Kidney epithelial cell (primary cell): ENCODE measurements around the gene MACF1. TPM values are rescaled to one million over a fixed set of nuclear protein-coding genes. Genes with fewer than 3 reads are reported as not detected.

Experiments used
- DNase-seq: peaks from one replicate; pipeline ENCODE4 v3.0.0-alpha.2; 2010; ENCODE audit warnings: low read depth
- H3K27me3 ChIP-seq: 2 replicates; pipeline ENCODE4 v1.6.0; 2011; ENCODE audit warnings: low read length; ENCODE audit not compliant: control insufficient read depth, insufficient read depth
- H3K36me3 ChIP-seq: 2 replicates; pipeline ENCODE4 v1.5.1; 2011; ENCODE audit warnings: low read length; ENCODE audit not compliant: control insufficient read depth, insufficient read depth
- H3K4me3 ChIP-seq: 2 replicates; pipeline ENCODE4 v1.5.1; 2011; ENCODE audit warnings: low read depth, mild to moderate bottlenecking, control low read depth, low read length
- total RNA-seq: library from RNA; depleted of rRNA; stranded (reverse); fragments of >200 nt; gene quantifications from 2 replicates; pipeline ENCODE4 v1.2.3, GENCODE V29; 2015
- TF ChIP-seq, protein P1 (sequence below): IDR thresholded peaks from 2 replicates; pipeline ENCODE4 v1.5.1; 2011; ENCODE audit warnings: mild to moderate bottlenecking, moderate library complexity, low read length, control low read depth, inconsistent platforms; ENCODE audit not compliant: insufficient read depth, poor library complexity, severe bottlenecking

Gene MACF1
- total RNA-seq, 1 donor from 2014 or later, result 279 TPM

DNA sequence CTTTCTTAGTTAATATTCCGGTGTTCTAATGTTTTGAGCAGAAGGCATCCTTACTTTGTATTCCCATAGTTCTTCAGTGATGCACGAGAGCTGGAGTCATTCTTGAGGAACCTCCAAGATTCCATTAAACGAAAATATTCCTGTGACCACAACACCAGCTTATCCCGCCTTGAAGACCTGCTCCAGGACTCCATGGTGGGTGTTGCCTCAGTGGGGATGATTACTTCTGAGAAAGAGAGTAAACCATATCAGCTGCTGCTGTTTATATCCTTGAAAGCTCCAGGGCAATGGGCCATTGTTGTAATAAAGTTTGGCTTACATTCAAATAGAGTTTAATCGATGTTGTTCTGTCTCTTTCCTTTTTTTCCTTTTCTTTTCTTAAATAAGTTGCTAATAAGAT is 93.1 kb downstream of the MACF1 start:
- H3K36me3 ChIP-seq, result peaks cover 5% of the 10 kb centered on the region
- no peak for DNase-seq
- H3K4me3 ChIP-seq, result no peak overlapping the region
- H3K27me3 ChIP-seq, result no peaks in the 10 kb centered on the region
- TF ChIP-seq, protein P1, sequence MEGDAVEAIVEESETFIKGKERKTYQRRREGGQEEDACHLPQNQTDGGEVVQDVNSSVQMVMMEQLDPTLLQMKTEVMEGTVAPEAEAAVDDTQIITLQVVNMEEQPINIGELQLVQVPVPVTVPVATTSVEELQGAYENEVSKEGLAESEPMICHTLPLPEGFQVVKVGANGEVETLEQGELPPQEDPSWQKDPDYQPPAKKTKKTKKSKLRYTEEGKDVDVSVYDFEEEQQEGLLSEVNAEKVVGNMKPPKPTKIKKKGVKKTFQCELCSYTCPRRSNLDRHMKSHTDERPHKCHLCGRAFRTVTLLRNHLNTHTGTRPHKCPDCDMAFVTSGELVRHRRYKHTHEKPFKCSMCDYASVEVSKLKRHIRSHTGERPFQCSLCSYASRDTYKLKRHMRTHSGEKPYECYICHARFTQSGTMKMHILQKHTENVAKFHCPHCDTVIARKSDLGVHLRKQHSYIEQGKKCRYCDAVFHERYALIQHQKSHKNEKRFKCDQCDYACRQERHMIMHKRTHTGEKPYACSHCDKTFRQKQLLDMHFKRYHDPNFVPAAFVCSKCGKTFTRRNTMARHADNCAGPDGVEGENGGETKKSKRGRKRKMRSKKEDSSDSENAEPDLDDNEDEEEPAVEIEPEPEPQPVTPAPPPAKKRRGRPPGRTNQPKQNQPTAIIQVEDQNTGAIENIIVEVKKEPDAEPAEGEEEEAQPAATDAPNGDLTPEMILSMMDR, result no peak

DNA sequence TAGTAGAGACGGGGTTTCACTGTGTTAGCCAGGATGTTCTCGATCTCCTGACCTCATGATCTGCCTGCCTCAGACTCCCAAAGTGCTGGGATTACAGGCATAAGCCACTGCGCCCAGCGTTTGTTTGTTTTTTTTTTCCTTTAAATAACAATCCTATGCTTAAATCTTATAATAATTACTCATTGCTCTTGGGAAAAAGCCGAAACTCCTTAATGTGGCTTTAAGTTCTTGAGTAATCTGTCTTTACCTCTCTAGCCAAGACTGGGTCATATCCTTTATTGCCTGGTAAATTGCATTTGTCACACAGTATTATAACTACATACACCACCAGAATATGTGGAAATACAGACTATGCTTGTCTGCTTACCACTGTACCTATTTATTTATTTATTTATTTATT is 97.1 kb downstream of the MACF1 start:
- H3K36me3 ChIP-seq, result peaks cover 3% of the 10 kb centered on the region
- no peaks in the 10 kb centered on the region for H3K27me3 ChIP-seq
- DNase-seq, result no peak
- TF ChIP-seq, protein P1, result no peak
- H3K4me3 ChIP-seq, result no peak overlapping the region

DNA sequence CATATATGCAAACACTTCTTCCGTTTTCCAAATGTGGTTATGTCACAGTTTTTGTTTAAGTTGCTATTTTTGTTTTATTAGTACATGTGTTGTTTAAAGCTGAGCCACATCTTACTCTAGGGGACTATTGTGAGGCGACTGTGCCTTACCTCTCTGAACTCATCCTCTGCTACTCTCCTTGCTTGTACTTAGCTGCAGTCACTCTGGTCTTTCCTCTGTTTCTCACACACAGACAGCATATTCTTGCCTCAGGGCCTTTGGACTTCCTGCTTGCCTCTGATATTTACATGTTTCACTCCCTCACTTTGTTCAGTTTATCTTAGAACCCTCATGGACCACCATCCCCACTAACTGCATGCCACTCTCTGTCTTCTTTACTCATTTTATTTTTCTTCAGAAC is 101.1 kb downstream of the MACF1 start:
- DNase-seq, result no peak
- H3K4me3 ChIP-seq, result no peak overlapping the region
- H3K27me3 ChIP-seq, result no peaks in the 10 kb centered on the region
- peaks cover 3% of the 10 kb centered on the region for H3K36me3 ChIP-seq
- TF ChIP-seq, protein P1, result no peak

DNA sequence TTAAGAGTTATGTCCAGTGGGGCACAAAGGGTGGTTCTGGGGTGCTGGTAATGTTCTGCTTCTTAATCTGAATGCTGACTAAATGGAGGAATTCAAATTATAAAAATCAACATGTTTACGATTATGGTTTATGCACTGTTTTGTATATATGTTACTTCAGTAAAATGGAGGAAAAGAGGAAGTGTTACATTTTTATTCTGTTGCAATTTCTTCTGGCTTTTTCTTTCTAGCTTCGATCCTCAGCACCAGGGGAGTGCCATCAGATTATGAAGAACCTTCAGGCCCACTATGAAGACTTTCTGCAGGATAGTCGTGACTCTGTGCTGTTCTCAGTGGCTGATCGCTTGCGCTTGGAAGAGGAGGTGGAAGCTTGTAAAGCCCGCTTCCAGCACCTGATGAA is 105.5 kb downstream of the MACF1 start:
- peaks cover 2% of the 10 kb centered on the region for H3K36me3 ChIP-seq
- H3K27me3 ChIP-seq, result no peaks in the 10 kb centered on the region
- TF ChIP-seq, protein P1, result no peak
- no peak for DNase-seq
- no peak overlapping the region for H3K4me3 ChIP-seq

DNA sequence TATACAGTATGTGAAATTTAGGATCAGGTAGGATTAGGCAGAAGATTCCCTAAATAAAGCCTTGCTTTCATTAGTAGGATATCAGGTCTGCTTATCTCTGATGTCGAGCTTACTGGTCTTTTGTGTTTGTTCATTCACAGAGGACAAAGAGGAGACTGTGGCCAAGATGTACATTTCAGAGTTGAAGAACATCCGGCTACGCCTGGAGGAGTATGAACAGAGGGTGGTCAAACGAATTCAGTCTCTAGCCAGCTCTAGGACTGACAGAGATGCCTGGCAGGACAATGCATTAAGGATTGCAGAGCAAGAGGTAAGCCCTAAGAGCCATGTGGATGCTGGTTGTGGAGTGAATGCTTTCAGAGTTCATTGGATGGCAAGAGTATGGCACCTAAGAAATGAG is 106.2 kb downstream of the MACF1 start:
- H3K27me3 ChIP-seq, result no peaks in the 10 kb centered on the region
- DNase-seq, result no peak
- TF ChIP-seq, protein P1, result no peak
- peaks cover 2% of the 10 kb centered on the region for H3K36me3 ChIP-seq
- H3K4me3 ChIP-seq, result no peak overlapping the region

DNA sequence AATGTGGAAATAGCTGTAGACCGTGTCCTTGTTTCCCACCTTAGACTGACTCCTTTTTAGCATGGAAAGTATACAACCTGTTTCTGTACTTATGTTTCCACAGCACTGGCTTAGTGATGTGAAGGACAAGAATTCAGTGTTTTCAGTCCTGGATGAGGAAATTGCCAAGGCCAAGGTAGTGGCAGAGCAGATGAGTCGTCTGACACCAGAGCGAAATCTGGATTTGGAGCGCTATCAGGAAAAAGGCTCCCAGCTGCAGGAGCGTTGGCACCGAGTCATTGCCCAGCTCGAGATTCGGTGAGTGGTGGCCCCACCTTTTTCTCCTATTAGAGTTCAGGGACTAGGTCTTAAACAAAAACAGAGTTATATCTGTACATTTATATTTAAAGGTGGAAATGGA is 112.6 kb downstream of the MACF1 start:
- TF ChIP-seq, protein P1, result no peak
- Histone ChIP-seq H3K4me3 (no peak overlapping the region), H3K36me3 (peaks cover 6% of the 10 kb centered on the region), H3K27me3 (no peaks in the 10 kb centered on the region)
- no peak for DNase-seq
